SK-N-SH (cell line): ENCODE measurements around the gene ZNF814.

ENCODE experiments used
- ELF1 ChIP-seq: IDR thresholded peaks from 2 replicates; pipeline ENCODE4 v1.4.0; 2012
- EP300 ChIP-seq, 2 experiments: IDR thresholded peaks; 2 replicates each; pipeline versions ENCODE4 v1.4.0 to v1.6.1; 2012; ENCODE audit warnings: borderline replicate concordance in 1 of 2, low read depth in 1 of 2, low read length in 1 of 2
- FOXJ3 ChIP-seq: sonication (generic); formaldehyde crosslinking; IDR thresholded peaks from 2 replicates; pipeline ENCODE4 v1.5.1; 2020; ENCODE audit warnings: mild to moderate bottlenecking, missing genetic modification reagents
- NFIC ChIP-seq: IDR thresholded peaks from 2 replicates; pipeline ENCODE4 v1.4.0; 2012; ENCODE audit warnings: borderline replicate concordance
- POLR2AphosphoS5 ChIP-seq: IDR thresholded peaks from 2 replicates; pipeline ENCODE4 v1.6.1; 2012; ENCODE audit warnings: low read depth, low read length
- SMC3 ChIP-seq: IDR thresholded peaks from 2 replicates; pipeline ENCODE4 v1.6.1; 2012; ENCODE audit warnings: low read depth, low read length, improper control_type of control experiment
- TAF1 ChIP-seq: IDR thresholded peaks from 2 replicates; pipeline ENCODE4 v1.6.1; 2012; ENCODE audit warnings: low read depth, mild to moderate bottlenecking, low read length, moderate library complexity, borderline replicate concordance
- TEAD4 ChIP-seq: IDR thresholded peaks from 2 replicates; pipeline ENCODE4 v1.4.0; 2012; ENCODE audit warnings: mild to moderate bottlenecking, borderline replicate concordance; ENCODE audit not compliant: insufficient read depth
- YY1 ChIP-seq: IDR thresholded peaks from 2 replicates; pipeline ENCODE4 v1.4.0; 2012; ENCODE audit warnings: low read depth, mild to moderate bottlenecking
- TF ChIP-seq, protein P1 (sequence below): fragments of 200-600 bp; sonication (generic); IDR thresholded peaks from 2 replicates; pipeline ENCODE4 v1.6.1; 2017; ENCODE audit warnings: antibody characterized with exemption, mild to moderate bottlenecking, moderate library complexity
- TF ChIP-seq, protein P2 (sequence below): IDR thresholded peaks from 2 replicates; pipeline ENCODE4 v1.6.1; 2012; ENCODE audit warnings: mild to moderate bottlenecking, low read depth, low read length, moderate library complexity
- TF ChIP-seq, protein P3 (sequence below): IDR thresholded peaks from 2 replicates; pipeline ENCODE4 v1.4.0; 2012; ENCODE audit warnings: low read depth, borderline replicate concordance
- TF ChIP-seq, protein P4 (sequence below): fragments of 150-350 bp; IDR thresholded peaks from 2 replicates; pipeline ENCODE4 v1.6.1; 2017; ENCODE audit warnings: antibody characterized with exemption, low read length, low read depth, borderline replicate concordance

DNA sequence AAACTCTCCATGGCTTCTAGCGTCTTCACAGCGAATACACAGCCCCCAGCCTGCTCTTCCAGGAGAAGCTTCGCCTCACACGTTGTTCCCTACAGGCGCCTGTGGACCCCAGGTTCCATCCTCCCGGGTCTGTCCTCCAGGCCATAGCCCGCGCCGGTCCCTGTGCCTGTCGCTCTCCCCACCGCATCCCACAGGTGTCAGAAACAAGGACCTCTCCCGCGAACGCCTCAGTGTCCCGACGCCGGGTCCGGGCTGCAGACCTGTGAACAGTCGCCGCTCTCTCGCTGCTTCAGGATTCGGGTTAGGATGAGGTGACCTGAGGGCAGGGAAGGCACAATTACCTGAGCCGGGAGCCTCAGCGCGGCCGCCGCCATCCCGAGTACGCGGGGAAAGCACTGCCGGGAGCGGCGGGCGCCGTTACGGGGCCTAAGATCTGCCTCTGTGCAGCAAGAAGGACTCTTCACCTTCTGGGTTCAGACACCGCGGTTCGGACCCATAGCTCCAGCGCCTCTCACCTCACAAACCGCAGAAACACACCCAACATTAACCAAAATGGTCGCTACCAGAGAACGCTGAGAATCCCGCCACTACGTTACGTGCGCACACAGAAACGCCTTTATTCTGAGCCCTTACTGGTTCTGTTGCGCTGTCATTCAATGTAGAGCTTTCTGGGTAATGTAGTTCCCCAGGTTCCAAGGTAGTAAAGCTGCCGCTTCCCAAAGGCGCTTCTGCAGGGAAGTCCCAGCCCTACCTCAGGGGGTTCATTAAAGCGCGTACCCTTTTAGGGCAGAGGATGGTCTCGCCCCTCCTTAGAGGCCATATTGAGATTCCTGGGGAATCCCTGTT lies 46.2 kb upstream of the ZNF814 start, which contains the start of gene ZNF418:
- TF ChIP-seq, protein P1, sequence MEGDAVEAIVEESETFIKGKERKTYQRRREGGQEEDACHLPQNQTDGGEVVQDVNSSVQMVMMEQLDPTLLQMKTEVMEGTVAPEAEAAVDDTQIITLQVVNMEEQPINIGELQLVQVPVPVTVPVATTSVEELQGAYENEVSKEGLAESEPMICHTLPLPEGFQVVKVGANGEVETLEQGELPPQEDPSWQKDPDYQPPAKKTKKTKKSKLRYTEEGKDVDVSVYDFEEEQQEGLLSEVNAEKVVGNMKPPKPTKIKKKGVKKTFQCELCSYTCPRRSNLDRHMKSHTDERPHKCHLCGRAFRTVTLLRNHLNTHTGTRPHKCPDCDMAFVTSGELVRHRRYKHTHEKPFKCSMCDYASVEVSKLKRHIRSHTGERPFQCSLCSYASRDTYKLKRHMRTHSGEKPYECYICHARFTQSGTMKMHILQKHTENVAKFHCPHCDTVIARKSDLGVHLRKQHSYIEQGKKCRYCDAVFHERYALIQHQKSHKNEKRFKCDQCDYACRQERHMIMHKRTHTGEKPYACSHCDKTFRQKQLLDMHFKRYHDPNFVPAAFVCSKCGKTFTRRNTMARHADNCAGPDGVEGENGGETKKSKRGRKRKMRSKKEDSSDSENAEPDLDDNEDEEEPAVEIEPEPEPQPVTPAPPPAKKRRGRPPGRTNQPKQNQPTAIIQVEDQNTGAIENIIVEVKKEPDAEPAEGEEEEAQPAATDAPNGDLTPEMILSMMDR, result no peak
- TF ChIP-seq NFIC (no peak), EP300 (IDR thresholded peaks at IDR 0.05; ENCODE audit: borderline replicate concordance in 1 of 2, low read depth in 1 of 2, low read length in 1 of 2) (no peak), TAF1 (no peak), TEAD4 (no peak), FOXJ3 (CRISPR knock-in tag) (no peak), POLR2AphosphoS5 (no peak), ELF1 (no peak), SMC3 (no peak), YY1 (no peak)
- TF ChIP-seq, protein P2, sequence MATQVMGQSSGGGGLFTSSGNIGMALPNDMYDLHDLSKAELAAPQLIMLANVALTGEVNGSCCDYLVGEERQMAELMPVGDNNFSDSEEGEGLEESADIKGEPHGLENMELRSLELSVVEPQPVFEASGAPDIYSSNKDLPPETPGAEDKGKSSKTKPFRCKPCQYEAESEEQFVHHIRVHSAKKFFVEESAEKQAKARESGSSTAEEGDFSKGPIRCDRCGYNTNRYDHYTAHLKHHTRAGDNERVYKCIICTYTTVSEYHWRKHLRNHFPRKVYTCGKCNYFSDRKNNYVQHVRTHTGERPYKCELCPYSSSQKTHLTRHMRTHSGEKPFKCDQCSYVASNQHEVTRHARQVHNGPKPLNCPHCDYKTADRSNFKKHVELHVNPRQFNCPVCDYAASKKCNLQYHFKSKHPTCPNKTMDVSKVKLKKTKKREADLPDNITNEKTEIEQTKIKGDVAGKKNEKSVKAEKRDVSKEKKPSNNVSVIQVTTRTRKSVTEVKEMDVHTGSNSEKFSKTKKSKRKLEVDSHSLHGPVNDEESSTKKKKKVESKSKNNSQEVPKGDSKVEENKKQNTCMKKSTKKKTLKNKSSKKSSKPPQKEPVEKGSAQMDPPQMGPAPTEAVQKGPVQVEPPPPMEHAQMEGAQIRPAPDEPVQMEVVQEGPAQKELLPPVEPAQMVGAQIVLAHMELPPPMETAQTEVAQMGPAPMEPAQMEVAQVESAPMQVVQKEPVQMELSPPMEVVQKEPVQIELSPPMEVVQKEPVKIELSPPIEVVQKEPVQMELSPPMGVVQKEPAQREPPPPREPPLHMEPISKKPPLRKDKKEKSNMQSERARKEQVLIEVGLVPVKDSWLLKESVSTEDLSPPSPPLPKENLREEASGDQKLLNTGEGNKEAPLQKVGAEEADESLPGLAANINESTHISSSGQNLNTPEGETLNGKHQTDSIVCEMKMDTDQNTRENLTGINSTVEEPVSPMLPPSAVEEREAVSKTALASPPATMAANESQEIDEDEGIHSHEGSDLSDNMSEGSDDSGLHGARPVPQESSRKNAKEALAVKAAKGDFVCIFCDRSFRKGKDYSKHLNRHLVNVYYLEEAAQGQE, result no peak
- TF ChIP-seq, protein P3, sequence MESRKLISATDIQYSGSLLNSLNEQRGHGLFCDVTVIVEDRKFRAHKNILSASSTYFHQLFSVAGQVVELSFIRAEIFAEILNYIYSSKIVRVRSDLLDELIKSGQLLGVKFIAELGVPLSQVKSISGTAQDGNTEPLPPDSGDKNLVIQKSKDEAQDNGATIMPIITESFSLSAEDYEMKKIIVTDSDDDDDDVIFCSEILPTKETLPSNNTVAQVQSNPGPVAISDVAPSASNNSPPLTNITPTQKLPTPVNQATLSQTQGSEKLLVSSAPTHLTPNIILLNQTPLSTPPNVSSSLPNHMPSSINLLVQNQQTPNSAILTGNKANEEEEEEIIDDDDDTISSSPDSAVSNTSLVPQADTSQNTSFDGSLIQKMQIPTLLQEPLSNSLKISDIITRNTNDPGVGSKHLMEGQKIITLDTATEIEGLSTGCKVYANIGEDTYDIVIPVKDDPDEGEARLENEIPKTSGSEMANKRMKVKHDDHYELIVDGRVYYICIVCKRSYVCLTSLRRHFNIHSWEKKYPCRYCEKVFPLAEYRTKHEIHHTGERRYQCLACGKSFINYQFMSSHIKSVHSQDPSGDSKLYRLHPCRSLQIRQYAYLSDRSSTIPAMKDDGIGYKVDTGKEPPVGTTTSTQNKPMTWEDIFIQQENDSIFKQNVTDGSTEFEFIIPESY, result no peak
- TF ChIP-seq, protein P4, sequence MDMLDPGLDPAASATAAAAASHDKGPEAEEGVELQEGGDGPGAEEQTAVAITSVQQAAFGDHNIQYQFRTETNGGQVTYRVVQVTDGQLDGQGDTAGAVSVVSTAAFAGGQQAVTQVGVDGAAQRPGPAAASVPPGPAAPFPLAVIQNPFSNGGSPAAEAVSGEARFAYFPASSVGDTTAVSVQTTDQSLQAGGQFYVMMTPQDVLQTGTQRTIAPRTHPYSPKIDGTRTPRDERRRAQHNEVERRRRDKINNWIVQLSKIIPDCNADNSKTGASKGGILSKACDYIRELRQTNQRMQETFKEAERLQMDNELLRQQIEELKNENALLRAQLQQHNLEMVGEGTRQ, result no peak
